Naive thymus-derived CD8-positive, alpha-beta T cell (primary cell): ENCODE results near the gene GPC6. TPM values are rescaled to one million over a fixed set of nuclear protein-coding genes. Genes with fewer than 3 reads are reported as not detected.
"Not testable (repeated sequence)": the region's sequence is repeated elsewhere in the genome, so short reads cannot be mapped to it uniquely, and the experiment has no call there.

ENCODE experiments used
- ATAC-seq, 2 donors: fragments of 150-1000 bp; cut with Tn5 transposase in 1 of 2; sonication (Bioruptor Pico), chemical (Tn5 transposase) in 1 of 2; 1 replicate in 1 of 2; 2 replicates in 1 of 2; pipeline ENCODE4 v1.10.0; 2021; ENCODE audit warnings: mild to moderate bottlenecking in 2 of 2, moderate library complexity in 2 of 2
- POLR2A ChIA-PET: fragments of 350-600 bp; sonication (Branson Sonifier 250); formaldehyde crosslinking; loops from one replicate; lab custom pipeline; 2021; ENCODE audit warnings: antibody characterized with exemption; lab: Charles Lee
- DNase-seq, 10 donors: peaks; one replicate each; pipeline versions ENCODE4 v3.0.0 to v3.0.0-alpha.2; 2020 to 2022
- H3K27ac Mint-ChIP-seq, 10 donors: one replicate each; pipeline ENCODE4 v1.8.0; 2020 to 2022; ENCODE audit warnings: mild to moderate bottlenecking in 10 of 10, mixed read lengths in 10 of 10, moderate library complexity in 4 of 10, inconsistent platforms in 1 of 10
- H3K27me3 Mint-ChIP-seq, 5 donors: one replicate each; pipeline ENCODE4 v1.8.0; 2021 to 2022; ENCODE audit warnings: mixed read lengths in 5 of 5
- H3K36me3 Mint-ChIP-seq, 3 donors: one replicate each; pipeline ENCODE4 v1.8.0; 2020 to 2022; ENCODE audit warnings: mixed read lengths in 3 of 3, mild to moderate bottlenecking in 2 of 3, inconsistent platforms in 1 of 3
- H3K4me1 Mint-ChIP-seq, 4 donors: one replicate each; pipeline ENCODE4 v1.8.0; 2021 to 2022; ENCODE audit warnings: mixed read lengths in 4 of 4
- H3K4me3 Mint-ChIP-seq, 10 donors: one replicate each; pipeline ENCODE4 v1.8.0; 2020 to 2022; ENCODE audit warnings: mild to moderate bottlenecking in 10 of 10, mixed read lengths in 10 of 10, moderate library complexity in 6 of 10, inconsistent platforms in 1 of 10
- H3K9me3 Mint-ChIP-seq, 9 donors: one replicate each; pipeline ENCODE4 v1.8.0; 2020 to 2022; ENCODE audit warnings: mixed read lengths in 9 of 9, mild to moderate bottlenecking in 3 of 9, inconsistent platforms in 1 of 9, moderate library complexity in 1 of 9
- polyA plus RNA-seq, 3 donors: library from polyadenylated mRNA; unstranded; fragments of 300-500 nt; fragmentation: Illumina TruSeq; gene quantifications; one replicate each; pipeline ENCODE4 v1.2.3, GENCODE V29; 2021
- total RNA-seq, 8 experiments: library from RNA in 2 of 8; stranded (reverse) in 2 of 8; gene quantifications; one replicate each; pipeline ENCODE4 v1.2.3 and lab custom pipeline; 2021 to 2026

Gene GPC6
- total and polyA plus RNA-seq, 5 experiments from 2014 or later = not detected

DNA sequence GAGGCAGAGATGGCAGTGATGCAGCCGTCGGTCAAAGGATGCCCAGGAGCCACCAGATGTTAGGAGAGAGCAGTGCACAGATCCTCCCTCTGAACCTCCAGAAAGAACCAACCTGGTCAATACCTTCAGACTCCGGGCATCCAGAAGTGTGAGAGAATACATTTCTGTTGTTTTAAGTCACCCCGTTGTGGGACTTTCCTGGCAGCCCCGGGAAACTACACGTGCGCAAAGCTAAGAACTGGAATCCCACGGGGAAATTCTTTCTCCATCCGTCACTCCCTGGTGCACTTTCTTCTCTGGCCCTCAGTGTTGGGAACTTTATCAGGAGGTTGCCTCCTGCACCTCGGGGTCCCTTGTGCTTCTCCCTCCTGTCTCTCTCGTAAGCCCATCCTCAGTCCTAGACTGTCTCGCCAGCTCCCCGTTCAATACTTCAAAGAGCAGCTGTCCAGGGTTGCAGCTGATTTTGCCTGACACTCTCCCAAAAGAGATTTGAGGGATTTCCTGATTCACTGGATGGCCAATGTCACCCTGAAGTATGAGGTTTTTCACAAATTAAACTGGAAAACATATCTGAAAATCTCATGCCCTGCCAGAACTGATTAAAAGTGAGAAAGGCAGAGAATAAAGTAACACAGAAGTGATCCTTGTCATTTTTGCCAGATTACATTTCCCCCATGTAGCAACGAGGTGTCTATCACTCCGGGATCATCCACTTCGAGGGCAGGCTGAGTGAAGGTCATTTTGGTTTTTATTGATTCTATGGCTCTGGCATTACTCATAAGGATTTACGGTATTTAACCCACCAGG lies 1116.0 kb downstream of the GPC6 start:
- Mint-ChIP-seq H3K27me3 (peaks cover 0 to 1% (median 0%) of the 10 kb centered on the region in 5 donors), H3K27ac (no peak overlapping the region), H3K36me3 (no peaks in the 10 kb centered on the region), H3K4me3 (no peak overlapping the region), H3K9me3 (no peaks in the 10 kb centered on the region), H3K4me1 (peaks cover 2 to 8% (median 6%) of the 10 kb centered on the region in 4 donors)
- ATAC-seq = no peak
- no peak for DNase-seq
- POLR2A ChIA-PET = no interaction called here

DNA sequence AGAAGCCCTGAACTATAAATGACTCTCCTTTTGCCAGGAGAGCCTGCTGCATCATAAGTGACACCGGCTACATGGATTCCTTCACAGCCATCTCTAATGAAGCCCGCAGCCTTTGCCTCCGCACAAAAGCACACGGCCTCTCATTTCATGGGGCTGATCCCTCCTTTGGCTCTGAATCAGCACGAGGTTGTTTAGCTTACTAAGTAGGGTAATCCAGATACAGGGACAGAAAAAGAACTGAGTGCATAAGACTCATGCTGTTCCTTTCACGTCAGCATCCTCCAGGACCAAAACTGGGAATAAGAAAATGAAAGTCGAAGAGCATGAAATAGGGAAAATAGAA lies 1116.6 kb downstream of the GPC6 start:
- ATAC-seq (no peak), DNase-seq (no peak)
- Mint-ChIP-seq H3K27ac (no peak overlapping the region), H3K27me3 (peaks cover 0 to 1% (median 0%) of the 10 kb centered on the region in 5 donors), H3K9me3 (no peaks in the 10 kb centered on the region), H3K4me3 (no peak overlapping the region), H3K4me1 (peaks cover 2 to 8% (median 6%) of the 10 kb centered on the region in 4 donors), H3K36me3 (no peaks in the 10 kb centered on the region)
- POLR2A ChIA-PET = no interaction called here

DNA sequence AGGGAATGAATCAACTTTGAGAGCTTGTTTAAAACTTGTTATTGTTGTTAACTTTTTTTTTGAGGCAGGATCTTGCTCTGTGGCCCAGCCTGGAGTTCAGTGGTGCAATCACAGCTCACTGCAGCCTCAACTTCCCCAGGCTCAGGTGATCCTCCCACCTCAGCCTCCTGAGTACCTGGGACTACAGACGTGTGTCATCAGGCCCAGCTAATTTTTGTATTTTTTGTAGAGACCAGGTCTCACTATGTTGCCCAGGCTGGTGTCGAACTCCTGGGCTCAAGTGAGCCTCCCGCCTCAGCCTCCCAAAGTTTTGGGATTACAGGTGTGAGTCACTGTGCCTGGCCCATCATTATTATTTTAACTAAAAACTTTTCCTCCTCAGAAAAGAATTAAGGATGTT lies 1117.1 kb downstream of the GPC6 start:
- H3K9me3 Mint-ChIP-seq, H3K4me1 Mint-ChIP-seq, H3K36me3 Mint-ChIP-seq, H3K4me3 Mint-ChIP-seq, H3K27me3 Mint-ChIP-seq, ATAC-seq, DNase-seq, POLR2A ChIA-PET, H3K27ac Mint-ChIP-seq: not testable (repeated sequence)

DNA sequence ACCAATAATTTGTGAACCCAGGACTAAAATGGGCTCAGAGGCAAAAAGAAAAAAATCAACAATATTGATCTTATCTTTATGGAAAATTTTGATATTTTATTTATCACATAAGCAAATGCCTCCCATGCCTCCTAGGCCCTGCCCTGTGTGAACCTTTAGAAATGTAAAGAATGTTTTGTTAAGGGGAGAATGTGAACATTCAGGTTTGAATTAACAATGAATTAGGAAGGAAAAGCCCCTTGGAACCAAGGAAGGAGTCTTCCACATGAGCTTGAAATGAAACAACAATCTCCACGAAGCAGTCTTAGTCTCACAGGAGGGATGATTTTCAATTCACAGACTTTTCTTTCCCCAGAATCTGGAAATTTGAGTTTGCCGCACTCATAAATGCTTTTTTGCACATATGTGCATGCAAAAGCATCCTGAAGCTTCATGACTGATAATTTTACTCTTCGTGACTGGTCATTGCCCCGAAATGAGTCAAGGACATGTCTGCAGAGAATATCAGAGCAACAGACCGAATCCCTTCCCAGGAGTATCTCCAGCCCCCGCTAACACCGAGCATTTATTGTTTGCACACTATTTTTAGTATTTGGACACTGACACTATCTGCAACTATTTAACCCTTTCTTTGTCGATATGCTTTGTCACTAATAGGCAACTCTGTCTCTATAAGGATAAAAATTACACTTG lies 1117.7 kb downstream of the GPC6 start:
- Mint-ChIP-seq H3K9me3 (no peaks in the 10 kb centered on the region), H3K4me1 (peaks cover 2 to 8% (median 6%) of the 10 kb centered on the region in 4 donors), H3K27me3 (peaks cover 0 to 3% (median 2%) of the 10 kb centered on the region in 5 donors), H3K27ac (peak overlapping the region in 1 of 10 donors; percentile 27), H3K4me3 (no peak overlapping the region), H3K36me3 (no peaks in the 10 kb centered on the region)
- DNase-seq (no peak), ATAC-seq (no peak)
- POLR2A ChIA-PET = no interaction called here

DNA sequence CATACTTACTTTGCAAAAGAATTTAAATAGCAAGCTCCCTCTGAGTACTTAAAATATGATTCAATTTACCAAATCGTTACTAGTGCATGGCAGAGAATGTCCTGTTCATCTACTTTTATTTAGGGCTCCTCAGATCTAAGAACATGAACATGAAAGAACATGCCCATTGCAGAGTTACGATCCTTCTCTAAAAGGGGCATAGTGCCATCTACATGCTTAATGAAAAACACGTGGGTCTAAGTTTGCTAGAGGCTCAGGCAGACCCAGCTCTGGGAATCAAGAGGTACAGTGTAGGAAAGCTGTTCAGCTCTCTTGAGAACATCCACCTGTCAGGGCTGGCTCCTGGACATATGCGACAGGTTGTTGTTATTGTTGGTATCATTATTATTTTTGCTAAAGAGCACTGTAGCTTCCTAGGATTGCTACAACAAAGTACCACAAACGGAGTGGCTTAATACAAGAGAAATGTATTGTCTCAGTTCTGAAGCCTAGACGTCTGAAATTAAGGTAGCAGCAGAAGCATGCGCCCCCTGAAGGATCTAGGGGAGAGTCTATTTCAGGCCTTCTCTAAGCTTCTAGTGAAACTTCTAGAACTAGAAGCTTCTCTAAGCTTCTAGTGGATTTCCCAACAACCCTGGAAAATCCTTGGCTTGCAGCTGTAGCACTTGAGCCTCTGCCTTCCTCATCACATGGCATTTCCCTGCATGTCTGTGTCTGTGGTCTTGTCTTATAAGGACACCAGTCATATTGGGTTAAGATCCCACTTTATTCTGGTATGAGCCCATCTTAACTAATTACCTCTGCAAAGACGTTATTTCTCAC lies 1119.0 kb downstream of the GPC6 start:
- POLR2A ChIA-PET = no interaction called here

DNA sequence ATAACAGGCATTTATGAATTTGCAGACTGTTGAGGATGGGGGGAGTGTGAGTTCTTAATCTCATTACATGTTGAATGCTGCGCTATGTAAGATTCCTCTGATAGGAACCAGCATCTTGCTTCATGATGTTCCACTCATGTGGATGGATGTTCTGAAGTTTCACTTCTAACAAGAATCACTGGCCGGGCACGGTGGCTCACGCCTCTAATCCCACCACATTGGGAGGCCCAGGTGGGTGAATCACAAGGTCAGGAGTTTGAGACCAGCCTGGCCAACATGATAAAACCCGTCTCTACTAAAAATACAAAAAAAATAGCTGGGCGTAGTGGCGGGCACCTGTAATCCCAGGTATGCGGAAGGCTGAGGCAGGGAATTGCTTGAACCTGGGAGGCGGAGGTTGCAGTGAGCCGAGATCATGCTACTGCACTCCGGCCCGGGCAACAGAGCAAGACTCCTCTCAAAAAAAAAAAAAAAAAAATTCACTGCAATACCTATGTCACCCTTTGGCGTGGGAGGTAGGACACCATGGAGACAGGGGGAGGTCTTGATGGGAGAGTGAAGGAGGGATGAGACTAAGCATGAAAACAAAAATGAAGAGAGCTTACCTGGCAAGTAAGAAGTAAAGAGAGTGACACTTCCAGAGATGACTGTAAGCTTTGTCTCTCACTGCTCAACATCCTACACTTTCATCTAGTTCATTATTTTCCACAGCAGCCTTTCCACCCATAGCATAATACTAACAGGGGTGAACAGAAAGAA lies 1119.8 kb downstream of the GPC6 start:
- no peak for ATAC-seq
- no peak overlapping the region for H3K4me3 Mint-ChIP-seq
- H3K27ac Mint-ChIP-seq = no peak overlapping the region
- H3K9me3 Mint-ChIP-seq = no peaks in the 10 kb centered on the region
- H3K4me1 Mint-ChIP-seq = peaks cover 2 to 10% (median 9%) of the 10 kb centered on the region in 4 donors
- no peak for DNase-seq
- POLR2A ChIA-PET = no interaction called here
- H3K27me3 Mint-ChIP-seq = peaks cover 0 to 9% (median 1%) of the 10 kb centered on the region in 5 donors
- H3K36me3 Mint-ChIP-seq = no peaks in the 10 kb centered on the region

More for the DNA sequence above, 1119.0 kb downstream of the GPC6 start:
- ATAC-seq (peak; percentile 89), DNase-seq (peak in 6 of 10 donors; percentile 16 to 70 (median 42))
- Mint-ChIP-seq H3K36me3 (no peaks in the 10 kb centered on the region), H3K27me3 (peaks cover 0 to 9% (median 1%) of the 10 kb centered on the region in 5 donors), H3K27ac (peak overlapping the region in 1 of 10 donors; percentile 1), H3K4me3 (no peak overlapping the region), H3K4me1 (peaks cover 2 to 8% (median 6%) of the 10 kb centered on the region in 4 donors), H3K9me3 (no peaks in the 10 kb centered on the region)

DNA sequence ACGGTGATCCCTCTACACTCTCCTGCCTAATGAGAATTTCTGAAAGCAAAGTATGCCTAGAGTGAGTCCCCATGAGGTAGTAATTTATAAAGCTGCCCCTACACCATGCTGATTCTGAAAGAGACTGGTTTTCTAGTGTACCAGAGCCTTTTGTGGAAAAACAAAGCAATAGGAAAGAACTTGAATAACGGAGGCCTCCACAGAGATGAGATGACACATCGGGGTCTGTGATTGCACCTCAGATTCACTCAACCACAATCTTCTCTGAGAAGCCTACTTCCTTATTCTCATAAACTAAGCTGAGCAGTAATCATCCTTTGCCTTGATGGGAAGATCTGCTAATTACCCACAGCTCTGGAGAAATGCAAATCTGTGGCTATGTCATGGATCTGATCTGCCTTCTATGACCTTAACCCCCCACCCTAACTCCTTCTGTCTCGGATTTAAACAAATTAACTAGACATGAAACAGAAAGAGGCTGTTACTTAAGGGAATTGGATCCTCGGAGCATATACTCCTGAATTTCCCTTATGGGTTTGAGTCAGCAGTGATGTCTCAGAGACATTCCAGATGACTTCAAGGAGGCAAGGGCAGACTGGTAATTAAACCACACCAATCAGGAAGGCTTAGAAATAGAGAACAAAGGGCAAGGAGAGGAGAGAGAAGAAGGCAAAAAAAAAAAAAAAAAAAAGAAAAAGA lies 1124.8 kb downstream of the GPC6 start:
- peaks cover 0 to 10% (median 3%) of the 10 kb centered on the region in 5 donors for H3K27me3 Mint-ChIP-seq
- ATAC-seq = no peak
- H3K36me3 Mint-ChIP-seq = no peaks in the 10 kb centered on the region
- no peaks in the 10 kb centered on the region for H3K9me3 Mint-ChIP-seq
- H3K4me1 Mint-ChIP-seq = peaks cover 3 to 8% (median 6%) of the 10 kb centered on the region in 4 donors
- no peak overlapping the region for H3K4me3 Mint-ChIP-seq
- H3K27ac Mint-ChIP-seq = no peak overlapping the region
- POLR2A ChIA-PET = interaction anchor here (1.0 kb wide), 1 partner anchor 24 kb away, joined by 3 read pairs; no protein-coding TSS in a partner anchor
- DNase-seq = no peak

DNA sequence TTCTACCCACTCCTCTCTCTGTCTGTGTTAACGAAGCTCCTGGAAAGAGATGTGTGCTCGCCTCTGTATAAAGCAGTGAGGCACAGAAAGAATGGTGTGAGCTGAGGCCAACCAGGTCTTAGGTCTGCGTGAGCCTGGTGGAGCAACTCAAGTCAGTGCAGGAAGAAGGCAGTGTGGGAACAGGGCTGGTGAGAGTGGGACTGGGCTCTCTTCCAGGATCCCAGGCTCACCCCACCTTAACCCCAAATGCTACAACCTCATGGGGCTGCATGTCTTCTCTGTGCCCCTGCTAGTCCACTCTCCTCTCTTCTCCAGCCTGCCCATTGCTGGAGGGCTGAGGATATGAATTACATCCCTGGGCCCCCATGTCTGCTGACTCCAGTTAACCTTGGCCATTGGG lies 1125.5 kb downstream of the GPC6 start:
- peaks cover 0 to 12% (median 3%) of the 10 kb centered on the region in 5 donors for H3K27me3 Mint-ChIP-seq
- no peaks in the 10 kb centered on the region for H3K36me3 Mint-ChIP-seq
- peaks cover 3 to 8% (median 6%) of the 10 kb centered on the region in 4 donors for H3K4me1 Mint-ChIP-seq
- H3K9me3 Mint-ChIP-seq = no peaks in the 10 kb centered on the region
- no peak overlapping the region for H3K4me3 Mint-ChIP-seq
- no peak overlapping the region for H3K27ac Mint-ChIP-seq
- DNase-seq (no peak), ATAC-seq (no peak)
- POLR2A ChIA-PET = interaction anchor here (1.0 kb wide), 1 partner anchor 25 kb away, joined by 3 read pairs; no protein-coding TSS in a partner anchor

DNA sequence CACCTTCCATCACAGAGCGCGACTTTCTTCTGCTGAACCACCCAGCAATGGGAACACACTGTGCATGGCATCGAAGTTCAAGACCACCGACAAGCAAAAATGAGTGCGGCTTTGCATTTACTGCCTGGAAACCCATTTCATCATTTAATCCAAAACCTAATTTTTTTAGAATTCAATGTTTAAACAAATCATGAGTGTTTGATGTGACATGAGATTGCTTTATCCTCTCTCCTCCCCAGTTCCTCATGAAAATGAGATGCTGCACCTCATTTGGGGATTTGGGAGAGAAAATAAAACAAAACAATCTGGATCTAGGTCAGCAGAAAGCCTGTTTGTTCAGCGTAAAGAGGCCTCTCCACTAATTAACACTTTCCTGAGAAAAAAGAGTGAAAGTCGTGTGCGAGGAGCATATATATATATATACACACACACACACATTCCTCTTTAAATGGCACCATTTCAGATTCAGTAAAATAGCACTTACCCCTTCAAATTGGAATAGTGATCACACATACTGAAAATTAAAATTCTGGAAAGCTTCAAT lies 1126.6 kb downstream of the GPC6 start:
- peaks cover 0 to 19% (median 6%) of the 10 kb centered on the region in 5 donors for H3K27me3 Mint-ChIP-seq
- no peak for ATAC-seq
- no peak overlapping the region for H3K4me3 Mint-ChIP-seq
- POLR2A ChIA-PET = no interaction called here
- H3K4me1 Mint-ChIP-seq = peaks cover 3 to 8% (median 6%) of the 10 kb centered on the region in 4 donors
- H3K9me3 Mint-ChIP-seq = no peaks in the 10 kb centered on the region
- DNase-seq = no peak
- H3K27ac Mint-ChIP-seq = no peak overlapping the region
- H3K36me3 Mint-ChIP-seq = no peaks in the 10 kb centered on the region

DNA sequence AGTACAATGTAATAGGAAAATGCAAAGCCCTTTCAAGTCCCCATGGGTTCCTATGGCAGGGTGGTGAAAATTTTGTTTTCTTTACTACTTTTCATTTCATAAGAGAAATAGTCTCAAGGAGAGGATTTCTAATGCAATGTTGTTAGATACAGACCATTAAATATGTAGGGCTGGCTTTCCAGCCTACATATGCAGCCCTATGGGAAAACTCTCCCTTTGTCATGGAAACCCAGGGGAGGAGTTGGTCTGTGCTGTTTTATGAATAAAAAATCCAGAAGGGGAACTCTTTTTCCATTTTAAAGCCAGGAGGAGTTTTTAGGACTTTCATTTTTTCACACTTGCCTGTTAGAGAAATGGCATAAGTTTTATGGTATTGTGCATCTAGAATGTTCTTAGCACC lies 1133.3 kb downstream of the GPC6 start:
- Mint-ChIP-seq H3K9me3 (no peaks in the 10 kb centered on the region), H3K27me3 (peaks cover 0 to 12% (median 3%) of the 10 kb centered on the region in 5 donors), H3K36me3 (no peaks in the 10 kb centered on the region), H3K4me1 (peaks cover 0 to 4% (median under 1%) of the 10 kb centered on the region in 4 donors), H3K27ac (peak overlapping the region in 1 of 10 donors; percentile 72), H3K4me3 (no peak overlapping the region)
- ATAC-seq = no peak
- no peak for DNase-seq
- POLR2A ChIA-PET = no interaction called here

DNA sequence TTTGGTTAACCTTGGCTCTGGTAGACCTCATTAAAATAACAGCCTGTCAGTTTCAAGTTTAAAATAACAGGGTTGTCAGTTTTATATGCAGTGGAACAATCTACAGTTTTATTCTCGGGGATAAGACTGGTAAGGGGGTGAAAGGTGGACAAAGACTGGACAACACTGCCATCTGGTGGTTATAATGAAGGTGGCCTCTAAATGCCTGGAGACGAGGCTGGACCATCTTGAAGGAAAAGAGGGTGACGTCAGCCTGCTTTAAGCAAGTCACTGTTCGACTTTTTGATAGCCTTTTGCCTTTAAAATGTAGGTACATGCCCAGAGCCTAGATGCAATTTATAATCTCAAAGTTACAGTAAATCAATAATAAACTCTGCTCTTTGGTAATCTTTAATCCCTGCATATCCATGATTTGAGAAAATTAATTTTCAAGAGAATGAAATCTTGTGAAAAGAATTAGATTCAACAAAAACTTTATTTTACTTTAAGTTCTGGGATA lies 1135.9 kb downstream of the GPC6 start:
- ATAC-seq (peak; percentile 92 to 93), DNase-seq (peak; percentile 12 to 81 (median 64))
- no peak overlapping the region for H3K27ac Mint-ChIP-seq
- no peaks in the 10 kb centered on the region for H3K9me3 Mint-ChIP-seq
- H3K36me3 Mint-ChIP-seq = no peaks in the 10 kb centered on the region
- POLR2A ChIA-PET = no interaction called here
- H3K4me3 Mint-ChIP-seq = no peak overlapping the region
- H3K4me1 Mint-ChIP-seq = peaks cover 0 to 4% (median under 1%) of the 10 kb centered on the region in 4 donors
- H3K27me3 Mint-ChIP-seq = peaks cover 0 to 7% (median 2%) of the 10 kb centered on the region in 5 donors
